Neural cell (in vitro differentiated cells): ENCODE results near the gene FXN.

Experiments used
- EZH2 ChIP-seq: fragments of 200-600, 300-800 bp; shearing (Covaris generic), sonication (generic); IDR thresholded peaks from 2 replicates; pipeline ENCODE4 v1.6.1; 2014; ENCODE audit warnings: antibody characterized with exemption, low read length, borderline replicate concordance, mild to moderate bottlenecking; ENCODE audit not compliant: insufficient read depth, poor library complexity, severe bottlenecking
- POLR2AphosphoS5 ChIP-seq: IDR thresholded peaks from 2 replicates; pipeline ENCODE4 v1.6.1; 2012
- RAD21 ChIP-seq: fragments of 450-650 bp; conservative IDR thresholded peaks from 2 replicates; pipeline ENCODE4 v1.6.1; 2014; ENCODE audit warnings: antibody characterized with exemption, mild to moderate bottlenecking, moderate library complexity
- TAF1 ChIP-seq: IDR thresholded peaks from 2 replicates; pipeline ENCODE4 v1.6.1; 2012; ENCODE audit warnings: low read depth
- TF ChIP-seq, protein P1 (sequence below): fragments of 450-650 bp; IDR thresholded peaks from 2 replicates; pipeline ENCODE4 v1.5.1; 2014; ENCODE audit warnings: antibody characterized with exemption, mild to moderate bottlenecking, moderate library complexity; ENCODE audit not compliant: poor library complexity, severe bottlenecking

DNA sequence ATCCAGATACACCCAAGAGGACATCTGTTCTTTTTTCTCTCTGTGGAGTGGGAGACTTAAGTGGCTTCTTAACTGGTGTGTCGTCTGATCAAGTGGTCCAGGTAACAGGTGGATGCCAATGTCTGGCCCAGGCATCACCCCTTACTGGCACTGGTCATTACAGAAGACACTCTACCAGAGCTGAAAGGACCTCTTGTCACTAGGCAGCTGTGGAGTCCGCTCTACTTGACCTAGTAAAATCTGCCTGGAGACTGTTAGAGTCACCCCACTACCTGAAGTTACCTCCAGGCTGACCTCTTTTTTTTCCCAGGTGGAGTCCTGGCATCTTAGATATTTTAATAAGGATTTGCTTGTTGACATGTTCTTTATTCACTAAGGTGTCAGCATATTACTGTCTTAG is 22.5 kb downstream of the FXN start:
- TF ChIP-seq, protein P1, sequence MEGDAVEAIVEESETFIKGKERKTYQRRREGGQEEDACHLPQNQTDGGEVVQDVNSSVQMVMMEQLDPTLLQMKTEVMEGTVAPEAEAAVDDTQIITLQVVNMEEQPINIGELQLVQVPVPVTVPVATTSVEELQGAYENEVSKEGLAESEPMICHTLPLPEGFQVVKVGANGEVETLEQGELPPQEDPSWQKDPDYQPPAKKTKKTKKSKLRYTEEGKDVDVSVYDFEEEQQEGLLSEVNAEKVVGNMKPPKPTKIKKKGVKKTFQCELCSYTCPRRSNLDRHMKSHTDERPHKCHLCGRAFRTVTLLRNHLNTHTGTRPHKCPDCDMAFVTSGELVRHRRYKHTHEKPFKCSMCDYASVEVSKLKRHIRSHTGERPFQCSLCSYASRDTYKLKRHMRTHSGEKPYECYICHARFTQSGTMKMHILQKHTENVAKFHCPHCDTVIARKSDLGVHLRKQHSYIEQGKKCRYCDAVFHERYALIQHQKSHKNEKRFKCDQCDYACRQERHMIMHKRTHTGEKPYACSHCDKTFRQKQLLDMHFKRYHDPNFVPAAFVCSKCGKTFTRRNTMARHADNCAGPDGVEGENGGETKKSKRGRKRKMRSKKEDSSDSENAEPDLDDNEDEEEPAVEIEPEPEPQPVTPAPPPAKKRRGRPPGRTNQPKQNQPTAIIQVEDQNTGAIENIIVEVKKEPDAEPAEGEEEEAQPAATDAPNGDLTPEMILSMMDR = no peak
- TF ChIP-seq RAD21 = no peak
- TF ChIP-seq EZH2 = no peak
- no peak for TF ChIP-seq TAF1
- TF ChIP-seq POLR2AphosphoS5 = no peak
